OCI-LY3 (cell line): ENCODE results near the gene LRRC39.

ENCODE experiments used
- H2AFZ ChIP-seq: fragments of 200-600, 300-600 bp; shearing (Covaris generic); 2 replicates; pipeline ENCODE4 v1.6.0; 2014; ENCODE audit warnings: antibody characterized with exemption, low read depth, low read length
- H3K27ac ChIP-seq: fragments of 200-600, 300-600 bp; sonication (generic); 2 replicates; pipeline ENCODE4 v1.5.1; 2014; ENCODE audit warnings: mild to moderate bottlenecking, low read length, moderate library complexity, mixed read lengths
- H3K27me3 ChIP-seq: fragments of 200-600, 300-600 bp; sonication (generic); 2 replicates; pipeline ENCODE4 v1.6.1; 2014; ENCODE audit warnings: low read depth, low read length, mixed read lengths
- H3K36me3 ChIP-seq: fragments of 200-600, 300-600 bp; sonication (generic); replicated peaks from 2 replicates; pipeline ENCODE3; 2014; ENCODE audit warnings: low read depth, low read length, mixed read lengths
- H3K4me1 ChIP-seq: fragments of 300-600, 200-600 bp; sonication (generic); 2 replicates; pipeline ENCODE4 v1.6.1; 2014; ENCODE audit warnings: low read length, mixed read lengths
- H3K4me2 ChIP-seq: fragments of 200-600, 300-600 bp; sonication (generic); 2 replicates; pipeline ENCODE4 v1.6.1; 2014; ENCODE audit warnings: low read length, mixed read lengths
- H3K4me3 ChIP-seq: fragments of 300-600, 200-600 bp; sonication (generic); 2 replicates; pipeline ENCODE4 v1.5.1; 2014; ENCODE audit warnings: antibody characterized with exemption, mild to moderate bottlenecking, low read length, moderate library complexity
- H3K79me2 ChIP-seq: fragments of 300-600, 200-600 bp; shearing (Covaris generic); 2 replicates; pipeline ENCODE4 v1.6.1; 2014; ENCODE audit warnings: mild to moderate bottlenecking, low read length, mixed read lengths
- H3K9ac ChIP-seq: fragments of 300-600, 200-600 bp; shearing (Covaris generic); 2 replicates; pipeline ENCODE4 v1.6.0; 2014; ENCODE audit warnings: mild to moderate bottlenecking, low read length, moderate library complexity
- H3K9me3 ChIP-seq: fragments of 200-600, 300-600 bp; shearing (Covaris generic); 2 replicates; pipeline ENCODE4 v1.6.1; 2014; ENCODE audit warnings: low read length, mixed read lengths; ENCODE audit not compliant: insufficient read depth
- H4K20me1 ChIP-seq: fragments of 200-600, 300-600 bp; sonication (generic); 2 replicates; pipeline ENCODE4 v1.6.1; 2016; ENCODE audit warnings: low read length, mixed read lengths; ENCODE audit not compliant: insufficient read depth
- EZH2phosphoT487 ChIP-seq: fragments of 200-600 bp; shearing (Covaris generic); IDR thresholded peaks from 2 replicates; pipeline ENCODE4 v1.6.1; 2018; ENCODE audit warnings: antibody characterized with exemption, mixed run types, low read depth
- TF ChIP-seq, protein P1 (sequence below): fragments of 200-600, 300-600 bp; sonication (generic); IDR thresholded peaks from 2 replicates; pipeline ENCODE4 v1.5.1; 2014; ENCODE audit warnings: antibody characterized with exemption, low read length, low read depth

Gene LRRC39

DNA sequence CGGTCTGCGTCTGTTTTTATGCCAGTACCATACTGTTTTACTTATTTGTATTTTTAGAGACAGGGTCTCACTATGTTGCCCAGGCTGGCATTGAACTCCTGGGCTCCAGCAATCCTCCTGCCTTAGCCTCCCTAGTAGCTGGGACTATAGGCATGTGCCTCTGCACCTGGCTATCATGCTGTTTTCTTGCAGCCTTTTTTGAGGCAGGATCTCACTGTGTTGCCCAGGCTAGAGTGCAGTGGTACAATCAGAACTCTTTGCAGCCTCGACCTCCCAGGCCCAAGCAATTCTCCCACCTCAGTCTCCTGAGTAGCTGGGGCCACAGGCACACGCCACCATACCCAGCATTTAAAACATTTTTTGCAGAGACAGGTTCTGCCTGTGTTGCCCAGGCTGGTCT, 5.3 kb upstream of the LRRC39 start:
- no peaks in the 10 kb centered on the region for H3K9me3 ChIP-seq
- no peak overlapping the region for H3K27ac ChIP-seq
- TF ChIP-seq, protein P1, sequence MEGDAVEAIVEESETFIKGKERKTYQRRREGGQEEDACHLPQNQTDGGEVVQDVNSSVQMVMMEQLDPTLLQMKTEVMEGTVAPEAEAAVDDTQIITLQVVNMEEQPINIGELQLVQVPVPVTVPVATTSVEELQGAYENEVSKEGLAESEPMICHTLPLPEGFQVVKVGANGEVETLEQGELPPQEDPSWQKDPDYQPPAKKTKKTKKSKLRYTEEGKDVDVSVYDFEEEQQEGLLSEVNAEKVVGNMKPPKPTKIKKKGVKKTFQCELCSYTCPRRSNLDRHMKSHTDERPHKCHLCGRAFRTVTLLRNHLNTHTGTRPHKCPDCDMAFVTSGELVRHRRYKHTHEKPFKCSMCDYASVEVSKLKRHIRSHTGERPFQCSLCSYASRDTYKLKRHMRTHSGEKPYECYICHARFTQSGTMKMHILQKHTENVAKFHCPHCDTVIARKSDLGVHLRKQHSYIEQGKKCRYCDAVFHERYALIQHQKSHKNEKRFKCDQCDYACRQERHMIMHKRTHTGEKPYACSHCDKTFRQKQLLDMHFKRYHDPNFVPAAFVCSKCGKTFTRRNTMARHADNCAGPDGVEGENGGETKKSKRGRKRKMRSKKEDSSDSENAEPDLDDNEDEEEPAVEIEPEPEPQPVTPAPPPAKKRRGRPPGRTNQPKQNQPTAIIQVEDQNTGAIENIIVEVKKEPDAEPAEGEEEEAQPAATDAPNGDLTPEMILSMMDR = no peak
- no peak for TF ChIP-seq EZH2phosphoT487

DNA sequence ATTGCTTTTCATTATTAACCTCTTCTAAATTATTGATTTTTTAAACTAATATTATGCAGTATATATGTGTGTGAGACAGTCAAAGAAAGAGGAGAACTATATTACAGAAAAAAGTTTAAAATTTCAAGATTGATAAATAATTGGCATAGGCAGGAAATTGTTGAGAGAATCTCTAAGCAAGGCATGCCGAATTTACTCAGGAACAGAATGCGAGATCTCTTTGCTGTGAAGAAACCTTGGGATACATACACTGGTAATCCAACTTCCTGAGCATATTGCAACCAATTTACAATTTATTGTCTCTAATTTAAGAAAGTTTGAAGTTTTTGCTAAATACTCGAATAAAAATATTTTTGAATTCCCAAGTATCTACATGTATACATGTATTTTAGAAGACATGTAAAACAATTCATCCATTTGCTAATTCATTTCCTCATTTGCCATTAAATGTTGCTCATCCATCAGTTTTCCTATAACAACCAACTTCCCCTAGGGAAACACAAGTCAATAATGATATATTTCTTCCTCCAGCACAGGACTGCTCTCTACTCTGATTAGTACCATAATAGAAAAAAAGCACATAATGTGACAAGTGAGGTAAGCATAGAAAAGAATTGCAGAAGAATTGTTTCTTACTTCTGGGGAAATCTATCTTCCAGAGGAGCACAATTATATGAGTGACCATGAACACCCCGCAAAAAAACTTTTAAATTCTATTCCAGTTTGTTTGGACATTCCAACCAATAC, 588 bp downstream of the LRRC39 start:
- H3K27ac ChIP-seq = no peak overlapping the region
- no peak overlapping the region for H3K4me3 ChIP-seq
- H3K27me3 ChIP-seq = no peaks in the 10 kb centered on the region
- no peak for TF ChIP-seq EZH2phosphoT487
- TF ChIP-seq, protein P1 = no peak
- H4K20me1 ChIP-seq = no peaks in the 10 kb centered on the region
- H2AFZ ChIP-seq = no peak overlapping the region
- no peaks in the 10 kb centered on the region for H3K79me2 ChIP-seq
- H3K9ac ChIP-seq = no peak overlapping the region
- H3K9me3 ChIP-seq = no peaks in the 10 kb centered on the region
- H3K4me2 ChIP-seq = no peak overlapping the region
- H3K36me3 ChIP-seq = no peaks in the 10 kb centered on the region
- H3K4me1 ChIP-seq = no peaks in the 10 kb centered on the region

More for the DNA sequence above, 5.3 kb upstream of the LRRC39 start:
- Histone ChIP-seq H3K27me3 (no peaks in the 10 kb centered on the region), H2AFZ (no peak overlapping the region), H3K79me2 (no peaks in the 10 kb centered on the region), H3K4me3 (no peak overlapping the region), H3K36me3 (no peaks in the 10 kb centered on the region), H3K9ac (no peak overlapping the region), H4K20me1 (no peaks in the 10 kb centered on the region), H3K4me1 (peaks cover 8% of the 10 kb centered on the region), H3K4me2 (no peak overlapping the region)

DNA sequence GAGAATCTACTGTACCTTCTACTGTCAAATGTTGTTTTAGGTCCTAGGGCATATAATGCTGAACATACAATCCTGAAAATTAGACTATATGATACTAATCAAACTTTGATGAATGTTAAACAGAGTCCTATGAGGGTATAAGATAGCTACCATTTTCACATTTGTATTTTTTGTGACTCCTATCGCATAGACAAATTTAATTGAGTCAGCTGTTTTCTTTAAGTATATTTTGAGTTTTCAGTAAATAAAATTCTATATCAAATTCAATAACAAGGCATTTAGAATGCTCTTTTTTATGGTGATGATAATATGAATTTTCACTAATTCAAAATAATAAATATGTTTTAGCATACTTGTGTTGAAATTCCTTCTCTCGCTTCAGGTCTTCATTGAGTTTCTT, 10.0 kb downstream of the LRRC39 start:
- Histone ChIP-seq H3K27me3 (no peaks in the 10 kb centered on the region), H3K79me2 (no peaks in the 10 kb centered on the region), H3K9ac (no peak overlapping the region), H3K4me1 (no peaks in the 10 kb centered on the region), H4K20me1 (no peaks in the 10 kb centered on the region), H3K27ac (no peak overlapping the region), H3K4me3 (no peak overlapping the region), H3K9me3 (no peaks in the 10 kb centered on the region), H3K36me3 (no peaks in the 10 kb centered on the region), H3K4me2 (no peak overlapping the region), H2AFZ (no peak overlapping the region)
- TF ChIP-seq, protein P1 = no peak
- TF ChIP-seq EZH2phosphoT487 = no peak

DNA sequence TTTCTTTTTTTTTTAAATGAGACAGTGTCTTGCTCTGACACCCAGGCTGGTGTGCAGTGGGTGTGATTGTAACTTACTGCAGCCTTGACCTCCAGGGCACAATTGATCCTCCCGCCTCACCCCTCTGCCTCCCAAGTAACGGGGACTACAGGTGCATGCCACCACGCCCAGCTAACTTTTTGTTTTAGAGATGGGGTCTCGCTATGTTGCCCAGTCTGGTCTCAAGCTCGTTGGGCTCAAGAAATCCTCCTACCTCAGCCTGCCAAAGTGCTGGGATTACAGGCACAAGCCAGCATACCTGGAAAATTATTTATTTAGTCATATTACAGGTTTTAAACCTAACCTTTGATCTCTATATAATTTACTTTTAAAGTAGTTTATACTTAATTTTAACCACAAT, 13.4 kb downstream of the LRRC39 start:
- no peak overlapping the region for H3K9ac ChIP-seq
- H2AFZ ChIP-seq = no peak overlapping the region
- H3K4me2 ChIP-seq = no peak overlapping the region
- no peaks in the 10 kb centered on the region for H3K36me3 ChIP-seq
- no peak overlapping the region for H3K27ac ChIP-seq
- H3K27me3 ChIP-seq = no peaks in the 10 kb centered on the region
- no peaks in the 10 kb centered on the region for H3K9me3 ChIP-seq
- no peaks in the 10 kb centered on the region for H4K20me1 ChIP-seq
- H3K4me1 ChIP-seq = no peaks in the 10 kb centered on the region
- no peaks in the 10 kb centered on the region for H3K79me2 ChIP-seq
- TF ChIP-seq, protein P1 = no peak
- no peak for TF ChIP-seq EZH2phosphoT487
- H3K4me3 ChIP-seq = no peak overlapping the region
